Measurements from ENCODE around the gene ZBTB7C. TPM values are rescaled to one million over a fixed set of nuclear protein-coding genes. Genes with fewer than 3 reads are reported as not detected.
A peak's percentile ranks its signal among the peaks of the same experiment; 100 is the strongest.

The ZBTB7C gene
- total RNA-seq, 1 donor from 2014 or later = 2.7 TPM

- no peak overlapping the region for H3K4me3 ChIP-seq
Measured at GRCh38 chr18:48167897-48168253, 241.3 kb downstream of the ZBTB7C start.

DNA sequence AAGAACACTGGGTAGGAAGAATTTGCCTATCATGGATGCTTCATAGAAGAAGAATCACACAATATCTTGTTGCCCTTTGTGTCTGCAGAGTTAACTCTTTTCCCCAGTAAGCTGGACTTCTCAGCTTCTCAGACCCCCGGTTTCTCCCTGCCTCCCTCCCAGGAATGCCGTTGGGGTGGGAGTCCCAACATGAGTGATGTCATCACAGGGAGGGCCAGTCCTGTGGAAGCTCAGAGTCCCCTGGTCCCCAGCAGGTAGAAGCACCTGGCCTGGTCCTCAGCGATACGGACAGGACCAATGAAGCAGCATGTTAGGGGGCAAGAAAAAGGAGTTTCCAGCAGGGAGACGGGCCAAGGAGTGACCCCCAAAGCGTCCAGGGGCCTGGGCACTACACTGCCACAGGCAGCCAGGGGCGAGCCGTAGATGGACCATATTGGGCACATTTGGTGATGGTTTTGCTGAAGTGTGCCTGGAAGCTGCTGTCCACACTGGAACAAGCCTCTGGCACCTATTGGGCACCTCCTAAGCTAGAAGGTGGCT is 242.8 kb downstream of the ZBTB7C start:
- no peaks in the 10 kb centered on the region for H3K36me3 ChIP-seq
- H3K9me3 ChIP-seq (replicated peaks) = no peaks in the 10 kb centered on the region
- no peak for TF ChIP-seq CTCF (IDR thresholded peaks at IDR 0.05; ENCODE audit: borderline replicate concordance)
- intact Hi-C loops (cut with micrococcal nuclease) = no loop called here
- H3K27me3 ChIP-seq (ENCODE audit: low read depth) = no peaks in the 10 kb centered on the region
- no peak overlapping the region for H3K4me3 ChIP-seq
- H3K4me1 ChIP-seq = peaks cover 50% of the 10 kb centered on the region
- no peak for DNase-seq
- H3K27ac ChIP-seq (replicated peaks) = peak overlapping the region; percentile 74

More at GRCh38 chr18:48167897-48168253, 241.3 kb downstream of the ZBTB7C start:
- Histone ChIP-seq H3K27me3 (ENCODE audit: low read depth) (no peaks in the 10 kb centered on the region), H3K36me3 (no peaks in the 10 kb centered on the region), H3K27ac (replicated peaks) (peak overlapping the region; percentile 74), H3K4me1 (peaks cover 38% of the 10 kb centered on the region), H3K9me3 (replicated peaks) (no peaks in the 10 kb centered on the region)
- intact Hi-C loops (cut with micrococcal nuclease) = no loop called here
- no peak for DNase-seq
- TF ChIP-seq CTCF (IDR thresholded peaks at IDR 0.05; ENCODE audit: borderline replicate concordance) = no peak

GRCh38 chr18:48165111-48165866 is 243.9 kb downstream of the ZBTB7C start:
- Histone ChIP-seq H3K36me3 (no peaks in the 10 kb centered on the region), H3K9me3 (replicated peaks) (no peaks in the 10 kb centered on the region), H3K4me1 (peaks cover 59% of the 10 kb centered on the region), H3K4me3 (no peak overlapping the region), H3K27me3 (ENCODE audit: low read depth) (no peaks in the 10 kb centered on the region), H3K27ac (replicated peaks) (no peak overlapping the region)
- no peak for TF ChIP-seq CTCF (IDR thresholded peaks at IDR 0.05; ENCODE audit: borderline replicate concordance)
- intact Hi-C loops (cut with micrococcal nuclease) = no loop called here
- DNase-seq = no peak

DNA sequence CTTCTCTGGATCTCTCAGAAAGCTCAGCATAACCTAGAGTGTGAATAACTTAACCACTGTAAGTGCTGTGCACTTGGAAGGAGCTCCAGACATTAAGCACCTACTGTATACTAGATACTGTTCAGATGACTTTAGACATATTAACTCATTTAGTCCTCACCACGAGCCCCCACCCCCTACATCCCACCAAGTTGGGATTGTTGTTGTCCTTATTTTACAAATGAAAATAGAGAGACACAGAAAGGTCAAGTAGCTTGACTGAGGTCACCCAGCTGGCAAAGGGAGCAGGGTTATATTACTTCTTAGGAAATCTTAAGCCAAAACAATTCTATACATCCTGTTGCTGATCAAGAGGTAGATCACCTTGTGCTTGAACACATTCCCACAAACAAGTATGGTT is 244.5 kb downstream of the ZBTB7C start:
- intact Hi-C loops (cut with micrococcal nuclease) = no loop called here
- Histone ChIP-seq H3K36me3 (no peaks in the 10 kb centered on the region), H3K4me3 (no peak overlapping the region), H3K27ac (replicated peaks) (no peak overlapping the region), H3K27me3 (ENCODE audit: low read depth) (no peaks in the 10 kb centered on the region), H3K9me3 (replicated peaks) (no peaks in the 10 kb centered on the region), H3K4me1 (peaks cover 59% of the 10 kb centered on the region)
- no peak for DNase-seq
- TF ChIP-seq CTCF (IDR thresholded peaks at IDR 0.05; ENCODE audit: borderline replicate concordance) = no peak

- H3K9me3 ChIP-seq (replicated peaks) = no peaks in the 10 kb centered on the region
- no peak overlapping the region for H3K27ac ChIP-seq (replicated peaks)
- DNase-seq = no peak
- H3K27me3 ChIP-seq (ENCODE audit: low read depth) = no peaks in the 10 kb centered on the region
- H3K4me3 ChIP-seq = no peak overlapping the region
- peaks cover 59% of the 10 kb centered on the region for H3K4me1 ChIP-seq
- no peak for TF ChIP-seq CTCF (IDR thresholded peaks at IDR 0.05; ENCODE audit: borderline replicate concordance)
- H3K36me3 ChIP-seq = no peaks in the 10 kb centered on the region
- intact Hi-C loops (cut with micrococcal nuclease) = no loop called here
Measured at GRCh38 chr18:48164116-48164515, 245.1 kb downstream of the ZBTB7C start.

All from left ventricle myocardium inferior (tissue), 1 donor.